HG03060 (cell line): ENCODE measurements around the gene INSIG1.
A peak's percentile ranks its signal among the peaks of the same experiment; 100 is the strongest.

Experiments used
- ATAC-seq: cut with Tn5 transposase; IDR thresholded peaks from one replicate; pipeline ENCODE4 v1.9.1; 2021; ENCODE audit warnings: low read depth, moderate number of reproducible peaks; ENCODE audit not compliant: unreplicated experiment

Gene INSIG1

GRCh38 chr7:155344270-155344617, 46.6 kb downstream of the INSIG1 start:
- no peak for ATAC-seq

GRCh38 chr7:155344618-155345433, 47.1 kb downstream of the INSIG1 start:
- peak; percentile 63 for ATAC-seq

- no peak for ATAC-seq
Measured at GRCh38 chr7:155345490-155345889, 47.8 kb downstream of the INSIG1 start.

DNA sequence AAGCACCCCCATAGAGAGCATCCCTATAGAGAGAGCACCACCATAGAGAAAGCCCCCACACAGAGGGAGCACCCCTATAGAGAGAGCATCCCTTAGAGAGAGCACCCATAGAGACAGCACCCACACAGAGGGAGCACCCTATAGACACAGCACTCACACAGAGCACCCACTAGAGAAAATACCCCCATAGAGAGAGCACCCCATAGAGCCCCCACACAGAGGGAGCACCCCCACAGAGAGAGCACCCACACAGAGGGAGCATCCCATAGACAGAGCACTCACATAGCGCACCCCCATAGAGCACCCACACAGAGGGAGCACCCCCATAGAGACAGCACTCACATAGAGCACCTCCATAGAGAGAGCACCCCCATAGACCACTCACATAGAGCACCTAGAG, 48.6 kb downstream of the INSIG1 start:
- no peak for ATAC-seq

- ATAC-seq, result no peak
Measured at GRCh38 chr7:155348806-155349205, 51.1 kb downstream of the INSIG1 start.

- ATAC-seq, result no peak
Measured at GRCh38 chr7:155349601-155350331, 52.1 kb downstream of the INSIG1 start.

DNA sequence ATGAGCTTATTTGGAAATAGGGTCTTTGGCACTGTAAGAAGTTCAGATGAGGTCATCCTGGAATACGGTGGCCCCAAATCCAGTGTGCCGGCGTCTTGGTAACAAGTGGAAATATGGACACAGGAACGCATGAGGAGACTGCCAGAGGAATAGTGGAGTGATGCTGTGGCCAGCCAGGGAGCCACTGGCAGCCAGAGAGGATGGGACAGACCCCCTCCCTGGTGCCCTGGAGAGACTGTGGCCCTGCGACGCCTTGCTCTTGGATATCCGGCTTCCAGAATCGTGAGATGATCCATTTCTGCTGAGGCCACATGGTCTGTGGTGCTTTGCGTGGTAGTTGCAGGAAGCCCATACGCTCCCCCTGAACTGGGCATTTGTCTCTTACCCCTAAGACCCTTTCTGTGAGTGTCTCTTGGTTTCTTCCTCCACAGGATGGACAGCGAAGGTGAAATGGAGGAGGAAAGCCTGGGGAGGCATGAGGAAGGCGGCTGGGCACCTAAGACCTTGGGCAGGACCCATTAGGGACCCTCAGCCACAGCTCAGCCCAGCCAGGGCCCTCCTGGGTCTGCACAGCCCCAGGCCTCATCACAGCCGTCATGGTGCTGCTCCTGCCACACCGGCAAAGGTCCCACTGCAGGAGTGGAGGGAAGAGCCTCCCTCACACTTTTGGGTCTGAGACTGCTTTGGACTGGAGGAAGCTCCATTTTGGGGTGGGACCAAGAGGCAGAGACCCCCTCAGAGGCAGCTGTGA, 53.6 kb downstream of the INSIG1 start:
- no peak for ATAC-seq

- no peak for ATAC-seq
Measured at GRCh38 chr7:155352076-155352752, 54.5 kb downstream of the INSIG1 start.

- no peak for ATAC-seq
Measured at GRCh38 chr7:155352753-155353115, 55.1 kb downstream of the INSIG1 start.

DNA sequence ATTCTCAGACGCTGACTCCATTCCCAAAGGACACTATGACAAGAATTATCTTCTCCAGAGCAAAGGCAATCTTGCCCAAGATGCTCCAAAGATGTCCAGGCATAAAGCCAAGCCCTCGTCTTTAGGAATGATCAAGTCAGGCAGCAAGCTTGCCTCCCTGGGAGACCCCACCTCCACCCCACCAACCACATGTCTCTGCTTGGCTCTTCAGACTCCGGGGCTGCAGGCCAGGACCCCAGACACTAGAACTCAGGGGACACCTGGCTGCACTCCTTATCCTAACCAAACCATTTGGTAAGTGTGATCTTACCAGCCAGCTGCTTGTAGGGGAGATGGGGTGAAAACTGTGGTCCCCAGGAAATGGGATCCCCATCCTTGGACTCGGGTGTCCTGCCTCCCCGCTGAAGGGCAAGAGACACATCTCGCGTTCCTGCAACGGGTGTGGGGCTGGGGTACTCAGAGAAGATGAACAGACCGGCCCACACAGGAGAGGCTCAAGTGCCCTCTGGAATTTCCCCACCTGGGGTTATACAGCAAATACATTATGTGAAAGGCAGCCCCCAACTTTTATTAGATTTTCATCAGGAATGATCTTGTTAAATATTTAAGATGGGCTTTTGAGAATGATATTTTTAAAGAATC, 55.7 kb downstream of the INSIG1 start:
- no peak for ATAC-seq

DNA sequence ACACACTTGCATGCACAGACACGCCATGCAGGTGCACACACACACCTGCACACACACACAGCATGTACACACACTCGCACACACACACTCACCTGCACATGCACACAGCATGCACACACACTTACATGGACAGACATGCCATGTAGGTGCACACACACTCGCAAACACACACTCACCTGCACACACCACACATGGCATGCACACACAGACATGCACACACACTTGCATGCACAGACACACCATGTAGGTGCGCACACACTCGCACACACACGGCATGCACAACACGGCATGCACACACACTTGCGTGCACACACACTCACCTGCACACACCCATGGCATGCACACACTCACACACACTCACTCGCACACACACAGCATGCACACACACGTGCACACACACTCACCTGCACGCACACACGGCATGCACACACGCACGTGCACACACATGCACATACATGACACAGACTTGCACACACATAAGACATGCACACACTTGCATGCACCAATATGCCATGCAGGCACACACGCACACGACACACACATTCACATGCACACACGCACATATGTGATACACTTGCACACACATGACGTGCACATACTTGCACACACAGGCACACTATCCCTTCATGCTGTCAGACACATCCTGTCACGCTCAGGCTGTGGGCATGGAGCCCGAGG, 56.8 kb downstream of the INSIG1 start:
- ATAC-seq, result no peak

- no peak for ATAC-seq
Measured at GRCh38 chr7:155355176-155355575, 57.5 kb downstream of the INSIG1 start.

DNA sequence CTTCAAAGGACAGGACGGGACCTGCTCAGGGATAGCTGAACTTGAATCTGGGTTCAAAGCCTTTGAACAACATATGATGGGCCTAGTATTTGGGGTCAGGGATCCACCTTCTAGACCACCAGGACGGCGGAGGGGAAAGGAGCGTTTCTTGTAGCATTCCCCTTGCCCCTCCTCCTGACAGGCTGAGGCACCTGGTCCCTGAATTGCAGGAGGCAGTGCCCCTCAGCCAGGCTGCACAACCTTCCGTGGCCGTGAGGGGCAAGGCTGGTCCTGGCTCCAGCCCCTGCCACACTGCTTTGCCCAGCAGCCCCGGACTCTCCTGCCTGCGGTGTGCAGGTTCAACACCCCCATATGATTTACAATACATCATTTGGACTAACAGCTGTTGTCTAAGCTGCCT, 58.1 kb downstream of the INSIG1 start:
- ATAC-seq, result no peak

GRCh38 chr7:155356323-155357105, 58.8 kb downstream of the INSIG1 start:
- ATAC-seq, result no peak

DNA sequence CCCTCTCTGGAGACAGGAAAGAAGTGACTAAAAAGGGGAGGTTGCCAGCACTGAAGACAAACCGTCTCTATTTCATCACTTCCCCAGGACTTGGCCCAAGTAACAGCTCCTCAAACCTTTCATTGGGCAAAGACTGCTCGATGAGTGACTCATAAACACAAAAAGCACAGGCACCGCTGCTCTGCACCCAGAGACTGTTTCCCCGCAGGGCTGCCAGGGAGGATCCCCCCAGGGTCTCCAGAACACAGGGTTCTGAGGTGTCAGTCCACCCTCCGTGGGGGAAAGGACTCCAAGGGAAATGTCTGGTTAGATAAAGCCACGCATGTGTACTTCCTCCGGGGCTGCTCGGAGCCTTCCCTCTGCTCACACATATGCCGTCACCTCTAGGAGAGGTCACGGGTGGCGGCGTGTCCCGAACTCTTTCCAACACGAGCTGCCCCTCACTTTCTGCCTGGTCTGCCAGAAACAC, 59.9 kb downstream of the INSIG1 start:
- ATAC-seq, result no peak

DNA sequence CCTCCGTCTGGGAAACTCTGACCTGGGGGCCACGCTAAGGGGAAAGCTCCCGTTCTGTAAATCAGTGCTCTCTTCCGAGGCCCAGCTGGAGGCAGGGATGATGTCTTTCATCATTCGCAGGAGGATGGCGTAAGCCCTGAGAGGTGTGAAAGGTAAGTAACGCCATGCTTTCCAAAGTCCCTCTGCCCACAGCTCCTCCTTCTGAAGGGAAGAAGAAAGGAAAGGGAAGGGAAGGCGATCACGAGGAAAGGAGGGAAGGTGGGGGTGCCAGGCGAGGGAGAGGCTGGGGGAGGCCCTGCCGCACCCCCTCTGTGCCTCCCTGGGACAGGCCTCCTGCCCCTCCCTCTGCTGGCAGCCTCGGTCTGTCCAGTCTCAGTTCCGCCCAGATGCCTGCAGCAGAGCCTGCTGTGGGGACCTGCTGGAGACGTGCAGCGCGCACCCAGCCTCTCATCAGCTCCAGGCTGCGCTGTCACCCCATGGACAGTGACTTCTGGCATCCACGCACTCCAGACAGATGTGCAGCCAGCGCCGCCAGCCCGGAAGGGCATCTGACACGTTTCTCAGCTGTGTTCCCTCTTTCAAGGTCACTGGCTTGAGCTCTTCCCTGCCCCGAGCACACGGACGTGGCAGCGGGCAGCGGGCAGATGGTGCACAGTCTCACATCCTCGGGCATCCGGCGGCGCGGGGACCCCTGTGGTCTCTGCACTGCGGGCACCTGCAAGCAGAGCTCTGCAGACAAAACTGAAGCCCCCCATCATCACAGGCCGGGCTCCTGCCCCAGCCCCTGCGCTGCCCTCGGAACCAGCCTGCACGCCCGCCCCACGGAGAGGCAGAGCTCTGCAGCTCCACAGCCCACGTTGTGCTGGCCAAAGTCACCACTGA, 60.6 kb downstream of the INSIG1 start:
- no peak for ATAC-seq

- no peak for ATAC-seq
Measured at GRCh38 chr7:155358948-155359712, 61.5 kb downstream of the INSIG1 start.
